ENCODE measurements around the gene SLC6A5.

DNA sequence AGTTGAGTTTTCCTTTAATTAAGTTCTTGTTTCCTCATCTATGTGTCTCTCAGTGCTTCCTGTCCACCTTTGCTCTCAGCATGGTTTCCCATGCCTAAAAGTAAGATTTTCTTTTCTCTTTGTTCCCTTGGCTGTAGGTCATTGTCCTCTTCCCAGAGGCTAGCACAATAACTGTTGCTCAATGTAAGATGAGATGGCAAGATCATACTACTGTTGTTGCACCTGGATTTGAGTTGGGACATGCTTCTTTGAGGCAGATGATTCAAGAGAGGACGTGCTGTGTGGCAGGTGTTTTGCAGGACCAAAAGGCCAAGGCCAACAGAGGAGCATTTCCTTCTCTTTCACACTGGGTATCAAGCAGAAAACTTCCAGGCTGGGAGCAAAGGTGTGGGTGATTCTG is 58.7 kb downstream of the SLC6A5 start:
- no peak for TF ChIP-seq POLR2A (IDR thresholded peaks at IDR 0.05; ENCODE audit: low read depth, low read length)
- no peak for TF ChIP-seq POLR2AphosphoS5 (IDR thresholded peaks at IDR 0.05; ENCODE audit: low read depth, low read length)
- no peak for TF ChIP-seq TAF1 (IDR thresholded peaks at IDR 0.05; ENCODE audit: borderline replicate concordance, low read depth, low read length)
